Stimulated activated naive CD4-positive, alpha-beta T cell (primary cell): ENCODE measurements around the gene SLC6A9.

Experiments used
- DNase-seq, 6 experiments: peaks; one replicate each; lab custom pipeline; 2025; lab: John Stamatoyannopoulos, UW

SLC6A9 gene

DNA sequence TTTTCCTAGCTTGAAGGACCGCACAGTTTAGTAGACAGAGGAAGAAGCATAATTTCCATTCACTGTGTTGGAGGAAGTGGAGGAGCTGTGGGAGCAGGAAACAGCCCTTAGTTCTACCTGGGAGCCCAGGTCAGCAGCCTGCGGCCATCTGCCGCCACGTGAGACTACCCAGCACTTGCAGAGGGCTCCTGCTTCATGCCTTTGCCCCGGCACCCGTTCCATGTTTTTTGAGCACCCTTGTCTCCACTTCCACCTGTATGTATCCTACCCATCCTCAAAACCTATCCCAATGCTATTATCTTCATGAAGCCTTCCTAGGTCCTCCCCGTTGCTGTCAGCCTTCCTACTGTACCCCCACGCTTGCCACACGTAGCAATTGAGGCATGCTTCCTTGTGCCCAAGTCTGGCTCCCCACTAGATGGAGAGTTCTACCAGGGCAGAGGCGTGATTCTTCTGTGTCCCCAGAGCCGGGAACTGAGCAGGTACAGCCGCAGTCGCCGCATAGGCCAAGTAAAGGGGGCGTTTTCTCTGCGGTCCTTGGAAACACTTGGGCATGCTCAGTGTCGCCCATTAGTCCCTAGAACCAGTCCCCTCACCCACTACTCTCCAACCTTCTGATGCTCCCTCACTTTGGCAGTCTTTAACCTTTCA is 1.9 kb downstream of the SLC6A9 start:
- DNase-seq: peak in 1 of 6 experiments; percentile 29

DNA sequence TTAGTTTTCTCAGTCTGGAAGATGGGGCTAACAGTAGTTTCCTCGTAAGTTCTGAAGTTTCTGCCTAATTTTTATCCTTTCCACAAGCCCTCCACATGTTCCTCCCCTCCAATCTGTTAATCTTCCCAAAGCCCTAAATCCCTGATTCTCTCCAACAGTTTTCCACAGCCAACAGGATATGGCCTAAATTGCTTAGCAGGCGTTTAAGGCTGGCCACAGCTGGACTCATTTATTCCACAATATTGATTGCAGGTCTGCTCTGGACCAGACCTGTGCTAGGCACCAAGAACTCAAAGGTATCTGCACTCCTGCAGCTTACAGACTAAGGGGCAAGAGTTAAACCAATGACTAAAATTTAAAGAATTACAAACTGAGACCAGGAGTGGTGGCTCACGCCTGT is 3.9 kb downstream of the SLC6A9 start:
- no peak for DNase-seq

DNA sequence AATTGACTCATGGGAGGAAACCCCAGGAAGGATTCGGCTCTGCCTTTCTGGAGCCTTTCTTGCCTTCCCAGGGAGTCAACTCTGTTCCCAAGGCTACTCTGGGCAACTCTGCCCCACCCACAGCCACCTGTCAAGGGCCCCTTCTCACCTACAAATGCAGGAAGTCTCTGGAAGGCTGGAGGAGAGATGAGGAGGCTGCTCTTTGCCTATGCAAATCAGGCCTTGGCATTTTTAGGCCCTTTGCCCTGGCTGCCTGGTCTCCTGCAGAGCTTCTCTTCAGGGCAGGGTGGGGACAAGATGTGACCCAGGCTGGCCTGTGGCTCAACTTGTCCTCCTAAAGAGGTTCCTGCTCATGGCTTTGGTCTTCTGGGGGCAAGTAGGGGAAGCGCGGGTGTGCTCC is 5.4 kb downstream of the SLC6A9 start:
- DNase-seq: no peak

DNA sequence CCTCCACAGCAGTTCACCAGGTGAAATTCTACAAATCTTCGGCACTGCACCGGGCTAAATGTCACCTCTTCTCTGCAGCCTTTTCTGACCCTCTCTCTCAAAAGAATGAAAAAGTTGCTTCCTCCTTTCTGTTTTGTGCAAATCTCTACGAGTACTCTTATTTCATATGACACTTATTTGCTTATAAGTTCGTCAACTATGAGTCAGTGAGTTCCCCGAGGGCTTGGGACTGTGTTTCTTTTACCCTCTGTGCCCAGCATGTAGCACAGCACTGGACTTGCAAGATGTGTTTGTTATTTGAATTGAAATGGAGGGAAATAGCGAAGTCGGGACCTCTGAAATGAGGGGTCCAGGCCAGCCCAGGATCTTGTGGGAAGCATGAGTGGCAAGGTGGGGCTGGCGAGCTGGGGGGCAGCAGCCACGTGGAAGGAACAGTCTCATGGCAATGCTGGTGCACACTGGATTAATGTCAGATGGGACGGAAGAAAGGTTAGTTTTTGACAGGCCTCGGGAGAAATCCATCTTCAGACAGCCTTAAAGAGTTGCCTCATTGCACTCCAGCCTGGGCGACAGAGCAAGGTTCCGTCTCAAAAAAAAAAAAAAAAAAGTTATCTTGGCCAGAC is 6.2 kb downstream of the SLC6A9 start:
- no peak for DNase-seq

DNA sequence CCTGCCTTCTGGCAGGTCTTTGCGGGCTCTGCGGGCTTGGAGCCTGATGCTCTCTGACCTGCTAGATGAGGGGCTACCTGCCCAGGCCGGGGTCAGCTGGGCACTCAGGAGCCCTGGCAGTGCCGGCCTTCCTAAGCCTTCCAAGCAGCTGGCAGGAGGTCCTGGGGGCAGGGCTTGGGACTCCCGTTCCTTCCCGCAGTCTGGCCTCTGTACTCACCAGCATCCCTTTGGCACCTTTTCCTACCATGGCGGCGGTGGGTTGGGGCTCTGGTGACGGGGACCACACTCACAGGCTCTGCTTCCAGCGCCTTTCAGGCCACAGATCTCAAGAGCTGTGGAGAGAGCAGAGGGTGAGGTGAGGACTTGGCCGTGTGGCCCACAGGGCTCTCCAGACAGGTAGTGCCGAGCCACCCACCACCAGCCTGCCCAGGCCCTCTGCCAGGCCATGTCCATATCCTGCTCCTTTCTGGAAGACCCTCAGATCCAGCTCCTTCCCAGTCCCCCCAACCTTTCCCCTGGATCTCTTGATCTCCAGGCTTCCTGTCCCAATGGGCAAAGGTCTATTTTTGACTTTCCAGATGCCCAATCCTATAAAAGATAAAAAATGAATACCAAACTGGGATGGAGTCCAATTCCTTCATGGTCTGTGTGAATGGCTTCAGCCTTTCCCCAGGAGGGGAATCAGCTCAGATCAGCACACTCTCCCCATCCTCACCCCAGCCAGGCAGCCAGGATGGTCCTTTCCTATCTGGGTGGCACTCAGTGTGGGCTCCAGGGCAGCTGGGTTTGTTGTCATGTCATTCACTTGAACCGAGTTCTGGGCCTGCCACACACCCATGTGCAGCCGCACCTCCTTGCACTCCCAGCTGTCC is 7.0 kb downstream of the SLC6A9 start:
- no peak for DNase-seq

DNA sequence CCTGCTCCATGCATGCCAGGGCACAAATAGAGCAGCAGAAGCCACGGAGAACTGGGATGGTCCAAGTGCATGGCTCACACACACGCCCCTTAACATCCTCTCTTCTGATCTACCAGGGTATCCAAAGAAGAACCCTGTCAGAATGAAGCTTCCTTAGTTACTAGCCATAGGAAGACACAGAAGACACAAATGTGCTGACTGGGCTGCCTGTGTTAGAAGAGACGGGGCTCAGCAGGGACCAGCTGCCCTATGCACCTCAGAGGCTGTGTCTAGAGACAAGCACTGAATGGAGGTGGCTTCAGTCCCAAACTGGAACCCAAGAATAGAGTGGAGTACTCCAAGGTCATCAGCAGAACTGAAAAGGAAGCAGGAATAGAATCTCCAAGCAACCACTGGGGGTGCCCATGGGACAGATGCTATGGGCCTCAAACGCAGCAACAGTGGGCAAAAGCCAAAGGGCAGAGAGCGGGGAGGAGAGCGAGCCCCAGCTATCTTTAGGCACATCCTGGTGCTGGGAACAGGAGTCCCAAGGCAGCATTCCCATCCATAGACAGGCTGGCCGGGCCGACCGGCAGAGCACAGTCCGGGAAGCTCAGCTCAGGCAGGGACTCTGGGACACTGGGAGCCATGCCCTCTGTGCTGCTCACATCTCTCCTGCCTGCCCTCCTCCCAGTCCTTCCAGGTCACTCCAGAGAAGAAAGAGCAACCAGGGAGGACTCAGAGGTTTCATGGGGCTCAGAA is 9.5 kb downstream of the SLC6A9 start:
- DNase-seq: no peak

DNA sequence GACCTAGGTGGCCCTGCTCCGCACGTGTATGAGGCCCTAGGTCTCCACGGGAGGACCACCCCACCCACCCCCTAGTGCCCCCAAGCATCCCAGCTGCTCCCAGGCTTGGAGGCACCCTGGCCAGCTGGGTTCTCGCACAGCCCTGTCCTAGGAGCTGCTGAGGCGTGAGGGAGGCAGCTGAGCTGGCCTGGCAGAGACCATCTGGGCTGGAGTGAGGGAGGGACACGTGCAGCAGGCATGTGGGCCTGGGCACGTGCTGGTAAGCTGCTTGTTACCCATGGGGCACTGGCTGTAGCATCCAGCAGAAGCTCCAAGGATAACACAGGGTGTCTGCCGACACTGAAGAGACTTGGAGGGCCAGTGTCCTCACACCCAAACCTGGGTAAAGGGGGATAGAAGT is 10.1 kb downstream of the SLC6A9 start:
- DNase-seq: no peak

DNA sequence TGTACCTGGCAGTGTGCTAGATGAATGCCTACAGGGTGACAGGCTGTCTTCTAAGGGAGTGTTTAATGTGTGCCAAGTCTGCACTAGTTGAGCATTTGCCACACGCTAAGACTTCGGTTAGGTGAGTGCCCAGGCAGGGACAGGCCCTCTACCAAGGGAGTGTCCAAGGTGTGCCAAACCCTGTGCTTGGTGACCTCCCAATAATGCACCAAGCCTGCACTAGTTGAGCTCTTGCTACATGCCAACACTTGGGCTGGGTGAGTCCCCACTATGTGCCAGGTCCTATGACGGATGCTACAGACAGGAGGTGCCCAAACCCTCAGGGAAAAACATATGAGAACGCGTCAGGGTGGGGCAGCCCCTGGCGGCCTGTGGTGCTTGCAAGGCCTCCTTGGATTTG is 10.8 kb downstream of the SLC6A9 start:
- no peak for DNase-seq

DNA sequence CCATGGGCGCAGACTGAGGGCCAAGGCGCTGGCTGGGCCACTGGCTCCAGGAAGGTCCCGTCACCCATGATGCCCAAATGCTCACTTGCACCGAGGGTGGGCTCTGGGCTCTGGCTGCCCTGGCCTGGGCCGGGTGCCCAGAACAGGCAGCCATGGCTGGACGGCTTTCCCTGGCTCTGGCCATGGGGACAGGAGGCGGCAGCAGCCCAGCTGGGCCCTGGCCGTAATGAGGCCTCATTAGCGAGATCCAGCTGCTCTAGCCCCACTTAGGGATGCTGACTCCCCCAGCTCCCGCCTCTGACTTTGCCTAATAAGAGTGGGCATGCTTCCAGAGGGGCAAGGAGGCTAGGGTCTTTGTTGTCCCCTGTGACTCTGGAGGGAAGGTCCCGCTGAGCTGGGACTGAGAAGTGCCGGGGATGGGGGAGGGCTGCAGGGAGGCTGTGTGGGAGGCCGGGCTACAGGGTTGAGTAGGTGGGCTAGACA is 11.8 kb downstream of the SLC6A9 start:
- no peak for DNase-seq

DNA sequence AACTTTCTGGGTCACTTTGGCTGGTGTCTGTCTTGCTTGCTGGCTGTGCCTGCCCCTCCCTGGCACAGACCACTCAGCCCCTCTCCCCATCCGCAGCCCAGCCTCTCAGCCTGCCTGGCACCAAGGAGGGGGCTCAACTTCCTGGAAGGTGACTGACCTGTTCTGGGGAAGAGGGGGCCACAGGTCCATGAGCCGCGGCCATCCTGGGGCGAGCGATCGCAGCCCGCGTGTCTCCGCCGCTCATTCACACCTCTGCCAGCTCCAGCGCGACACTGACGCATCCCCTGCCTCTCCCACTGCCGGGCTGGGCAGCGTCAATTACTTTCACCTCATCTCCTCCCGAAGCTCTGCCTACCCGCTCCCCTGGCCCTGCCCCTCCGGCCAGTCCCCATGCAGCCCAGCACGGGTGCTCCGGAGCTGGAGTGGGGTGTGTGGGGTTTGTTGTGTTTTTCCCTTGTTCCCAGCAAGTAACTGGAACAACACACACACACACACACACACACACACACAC is 14.3 kb downstream of the SLC6A9 start:
- no peak for DNase-seq

DNA sequence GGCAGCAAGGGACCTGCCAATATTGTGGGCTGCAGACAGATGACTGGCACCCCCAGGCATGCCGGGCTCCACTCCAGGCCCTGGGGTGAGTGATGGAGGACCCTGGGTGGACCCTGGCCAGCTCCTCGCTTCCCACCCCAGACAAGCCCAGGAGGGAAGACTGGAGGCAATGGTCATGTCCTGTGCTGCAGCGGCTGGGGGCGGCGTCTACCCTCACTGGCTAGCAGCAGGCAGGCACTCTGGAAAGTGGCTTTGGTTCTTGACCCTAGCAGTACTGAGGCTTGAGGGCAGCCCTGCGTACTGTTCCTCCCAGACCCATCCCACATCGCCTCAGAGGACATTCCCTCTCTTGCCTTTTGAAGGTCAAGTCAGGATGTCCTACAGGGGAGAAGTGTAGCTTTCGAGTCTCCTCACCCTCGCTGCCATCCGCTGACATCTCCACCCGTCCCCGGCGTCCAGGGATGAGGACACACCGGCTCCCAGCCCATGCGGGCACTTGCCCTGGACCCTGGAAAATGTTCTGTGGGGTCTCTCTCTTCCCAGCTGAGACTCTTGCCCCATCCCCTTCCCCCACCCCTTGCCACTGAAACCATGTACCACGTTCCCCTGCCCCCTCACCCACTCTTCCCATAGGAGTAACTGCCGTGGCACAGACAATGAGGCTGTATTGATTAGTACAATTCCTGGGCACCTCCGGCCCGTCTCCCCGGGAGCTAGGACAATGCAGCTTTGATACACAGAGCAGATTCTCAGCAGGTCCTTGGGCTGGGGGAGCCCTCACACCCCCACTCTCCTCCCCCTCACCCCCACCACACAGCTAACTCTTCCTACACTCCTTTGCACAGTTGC is 15.0 kb downstream of the SLC6A9 start:
- DNase-seq: no peak

DNA sequence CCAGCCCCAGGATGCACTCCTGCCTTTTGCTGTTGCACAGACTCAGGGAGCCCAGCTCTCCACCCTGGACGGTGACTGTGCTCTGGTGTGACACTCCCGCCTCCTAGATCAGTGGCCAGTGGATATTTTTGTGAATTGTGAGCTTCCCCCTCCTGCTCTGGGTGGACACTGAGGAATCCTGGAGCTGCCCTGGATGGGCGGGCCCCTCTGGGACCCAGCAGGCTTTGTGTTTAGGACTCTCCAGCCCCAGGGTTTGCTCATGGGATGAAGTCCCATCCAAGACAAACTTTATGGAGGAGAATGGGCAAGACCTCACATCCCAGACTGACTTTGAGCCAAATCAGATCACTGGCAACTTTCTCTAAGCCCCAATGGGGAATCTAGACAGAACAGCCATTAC is 16.1 kb downstream of the SLC6A9 start:
- no peak for DNase-seq

DNA sequence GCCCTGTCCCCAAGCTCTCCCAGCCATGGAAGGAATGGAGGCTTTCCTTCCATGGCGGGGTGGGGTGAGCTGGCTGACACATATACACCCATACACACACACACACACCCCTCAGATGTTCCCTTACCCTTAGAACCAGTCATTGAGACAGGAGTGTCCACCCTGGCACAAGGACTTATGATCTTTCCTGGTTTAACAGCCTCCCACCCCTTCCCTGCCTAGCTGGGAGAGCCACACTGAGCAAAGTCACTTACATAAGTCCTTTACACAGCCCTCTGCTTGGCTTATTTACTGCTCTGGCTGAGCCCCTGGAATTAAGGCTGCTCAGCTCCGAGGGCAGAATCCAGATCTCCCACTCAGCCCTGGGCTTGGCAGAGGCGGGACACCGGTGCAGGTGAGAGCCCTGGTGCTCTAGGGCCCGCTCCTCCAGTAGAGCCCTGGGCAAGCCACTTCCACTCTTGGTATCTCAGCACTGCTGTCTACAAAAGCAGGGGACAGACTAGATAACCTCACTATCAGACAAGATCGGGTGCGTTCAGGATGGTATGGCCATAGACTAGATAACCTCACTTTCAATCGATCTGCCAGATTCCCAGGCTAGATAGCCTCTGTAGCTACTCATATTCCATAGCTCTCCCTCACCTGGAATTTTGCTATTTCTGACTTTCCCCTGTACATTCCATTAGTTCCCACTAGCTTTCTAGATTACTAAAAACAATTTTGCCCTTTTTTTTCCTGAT is 16.7 kb downstream of the SLC6A9 start:
- no peak for DNase-seq

DNA sequence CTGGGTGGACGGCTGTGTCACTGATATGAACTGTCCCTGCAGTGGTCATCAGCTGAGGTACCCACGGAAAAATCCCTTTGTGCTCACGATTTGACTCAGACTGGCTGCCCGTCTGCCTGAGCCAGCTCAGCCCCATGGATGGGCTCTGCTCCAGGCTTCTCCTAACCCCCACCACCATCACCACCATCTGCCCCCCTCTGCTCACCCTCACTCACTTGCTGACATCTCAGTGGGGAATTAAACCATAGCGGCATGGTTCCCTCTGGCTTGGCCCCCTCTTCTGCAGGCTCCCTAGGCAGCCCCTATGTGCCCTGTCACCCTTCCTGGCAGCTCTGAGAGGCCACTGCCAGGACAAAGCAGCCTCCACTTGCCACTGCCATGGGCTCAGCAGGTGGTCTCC is 17.3 kb downstream of the SLC6A9 start:
- DNase-seq: no peak

DNA sequence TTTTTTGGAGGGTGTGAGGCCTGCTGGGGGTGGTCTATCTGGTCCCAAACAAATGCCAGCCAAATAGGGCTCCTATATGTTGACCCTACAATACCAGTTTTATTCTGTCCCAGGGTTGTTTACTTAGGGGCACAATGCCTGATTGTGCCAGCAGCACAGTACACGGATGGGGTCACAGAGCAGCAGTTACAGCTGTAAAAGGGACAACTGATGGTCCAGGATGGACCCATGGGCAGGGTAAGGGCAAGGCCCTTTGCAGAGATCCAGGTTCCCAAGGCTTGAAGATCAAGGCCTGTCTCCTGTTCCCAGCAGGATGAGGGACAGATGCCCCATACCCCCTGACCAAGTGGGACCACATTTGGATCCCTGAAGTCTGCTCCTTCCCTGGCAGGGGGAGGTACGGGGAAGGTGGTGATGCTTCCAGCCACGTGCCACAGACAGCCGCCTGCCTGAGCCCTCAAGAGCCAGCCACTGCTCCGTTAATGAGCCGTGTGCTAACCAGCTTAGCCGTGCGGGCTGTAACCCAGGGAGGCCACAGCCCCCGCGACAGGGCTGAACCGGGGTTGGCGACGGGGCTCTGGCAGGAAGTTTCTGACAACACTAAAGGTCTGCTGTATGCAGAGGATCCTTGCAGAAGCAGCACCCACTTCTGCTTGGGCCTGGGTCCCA is 18.2 kb downstream of the SLC6A9 start:
- DNase-seq: peak in 1 of 6 experiments; percentile 7

DNA sequence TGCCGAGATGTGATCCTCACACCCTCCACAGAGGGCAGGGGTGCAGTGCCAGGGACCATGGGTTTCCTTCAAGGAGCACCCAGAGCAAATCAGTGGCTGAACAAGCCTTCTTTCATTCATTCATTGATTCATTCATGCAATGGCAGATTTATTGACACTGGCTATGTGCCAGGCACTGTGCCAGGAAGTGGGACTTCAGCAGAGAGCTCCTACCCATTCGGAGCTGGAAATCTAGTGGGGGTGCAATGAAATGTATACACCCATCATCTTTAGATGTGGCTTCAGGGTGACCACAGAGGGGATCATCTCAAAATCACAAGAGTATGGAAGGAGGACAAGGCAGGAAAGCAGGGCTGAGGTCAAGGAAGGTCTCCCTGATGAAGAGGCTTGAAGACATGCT is 18.9 kb downstream of the SLC6A9 start:
- DNase-seq: no peak

DNA sequence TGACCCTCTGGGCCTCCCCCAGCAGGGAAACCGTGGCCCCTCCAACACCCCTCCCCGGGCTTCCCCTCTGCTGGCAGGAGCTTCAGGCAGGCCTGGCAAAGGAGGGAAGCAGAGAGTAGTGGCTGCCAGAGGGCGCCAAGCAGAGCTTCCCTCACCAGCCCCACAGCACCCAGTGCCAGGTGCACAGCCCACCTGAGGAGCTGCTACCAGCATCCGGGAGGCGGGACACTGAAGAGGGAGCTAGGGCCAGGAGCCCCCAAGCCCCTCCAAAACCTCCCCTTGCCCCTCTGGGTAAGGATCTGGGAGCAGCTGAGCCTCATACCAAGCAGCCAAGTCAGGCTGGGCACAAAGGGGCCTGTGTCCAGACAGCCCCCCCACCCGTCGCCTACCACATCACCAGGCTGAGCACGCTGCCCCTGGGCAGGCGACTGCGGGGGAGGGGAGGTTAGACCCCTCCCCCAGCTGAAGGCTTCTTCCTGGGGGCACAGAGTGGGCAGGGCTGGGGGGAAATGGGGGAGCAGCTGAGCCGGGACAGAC is 20.3 kb downstream of the SLC6A9 start:
- DNase-seq: no peak

DNA sequence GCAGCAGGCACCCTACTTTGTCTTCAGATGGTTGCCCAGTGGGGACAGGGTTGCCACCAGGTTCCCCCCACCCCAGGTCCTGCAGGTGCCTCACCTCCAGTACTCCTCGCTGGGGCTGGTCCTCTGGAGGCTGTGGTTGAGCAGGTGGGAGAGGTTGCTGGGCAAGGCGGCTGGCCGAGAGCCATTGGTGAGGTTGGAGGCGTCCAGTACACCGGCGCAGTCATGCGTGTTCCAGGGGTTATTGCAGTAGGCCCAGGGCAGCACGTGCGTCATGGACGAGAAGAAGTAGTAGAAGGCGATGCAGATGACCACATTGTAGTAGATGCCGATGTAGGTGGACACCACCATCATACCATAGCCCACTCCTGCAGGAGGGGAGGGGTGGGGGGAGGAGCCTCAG is 23.0 kb downstream of the SLC6A9 start:
- DNase-seq: no peak

DNA sequence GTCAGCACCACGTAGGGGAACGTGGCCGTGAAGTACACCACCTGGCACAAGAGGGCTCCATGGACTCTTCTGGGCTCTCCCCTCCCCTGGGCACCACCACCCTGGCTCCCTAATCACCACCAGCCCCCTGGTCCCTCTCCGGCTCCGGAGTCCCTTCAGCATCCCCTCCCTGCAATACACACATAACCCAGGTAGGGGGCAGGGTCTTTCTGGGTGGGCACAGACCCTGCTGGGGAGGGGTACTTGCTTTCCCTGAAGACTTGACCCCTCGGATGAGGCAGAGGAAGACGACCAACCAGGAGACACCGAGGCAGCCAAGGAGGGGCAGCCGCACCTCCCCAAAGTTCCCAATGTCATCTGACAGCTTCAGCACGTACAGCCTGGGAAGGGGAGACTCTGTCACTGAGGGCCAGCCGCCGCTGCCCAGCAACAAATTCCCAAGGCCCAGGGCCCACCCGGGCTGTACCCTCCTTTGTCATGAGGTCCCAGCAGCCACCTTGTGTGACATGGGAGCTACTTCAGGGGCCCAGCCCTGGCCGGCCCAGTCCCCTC is 28.6 kb downstream of the SLC6A9 start:
- DNase-seq: no peak
